HG02571 (cell line): ENCODE measurements around the gene FBL.
"Not testable (repeated sequence)": the region's sequence is repeated elsewhere in the genome, so short reads cannot be mapped to it uniquely, and the experiment has no call there.

Experiments
- ATAC-seq: cut with Tn5 transposase; IDR thresholded peaks from one replicate; pipeline ENCODE4 v1.9.1; 2021; ENCODE audit warnings: mild to moderate bottlenecking, moderate library complexity; ENCODE audit not compliant: unreplicated experiment

Gene FBL

GRCh38 chr19:39825531-39826076, 20.6 kb downstream of the FBL start:
- no peak for ATAC-seq

GRCh38 chr19:39825093-39825463, 21.1 kb downstream of the FBL start:
- no peak for ATAC-seq

- peak; percentile 79 for ATAC-seq
Measured at GRCh38 chr19:39824143-39825092, 21.8 kb downstream of the FBL start.

GRCh38 chr19:39823686-39824085, 22.5 kb downstream of the FBL start:
- ATAC-seq: no peak

GRCh38 chr19:39820696-39821095, 25.5 kb downstream of the FBL start:
- ATAC-seq: no peak

- ATAC-seq: no peak
Measured at GRCh38 chr19:39819786-39820185, 26.4 kb downstream of the FBL start.

GRCh38 chr19:39818626-39819097, 27.5 kb downstream of the FBL start:
- peak; percentile 67 for ATAC-seq

GRCh38 chr19:39817888-39818561, 28.2 kb downstream of the FBL start:
- no peak for ATAC-seq

GRCh38 chr19:39816287-39817048, 29.7 kb downstream of the FBL start:
- no peak for ATAC-seq

GRCh38 chr19:39814595-39814994, 31.6 kb downstream of the FBL start:
- ATAC-seq: no peak

- not testable (repeated sequence) for ATAC-seq
Measured at GRCh38 chr19:39814111-39814510, 32.1 kb downstream of the FBL start.

GRCh38 chr19:39813264-39813993, 32.8 kb downstream of the FBL start:
- no peak for ATAC-seq

- ATAC-seq: no peak
Measured at GRCh38 chr19:39811064-39811463, 35.1 kb downstream of the FBL start.

GRCh38 chr19:39810424-39810823, 35.8 kb downstream of the FBL start:
- ATAC-seq: no peak

- no peak for ATAC-seq
Measured at GRCh38 chr19:39809368-39809767, 36.8 kb downstream of the FBL start.

- not testable (repeated sequence) for ATAC-seq
Measured at GRCh38 chr19:39808688-39809087, 37.5 kb downstream of the FBL start.

GRCh38 chr19:39807846-39808364, 38.3 kb downstream of the FBL start:
- no peak for ATAC-seq

GRCh38 chr19:39805104-39805503, 41.1 kb downstream of the FBL start:
- no peak for ATAC-seq

GRCh38 chr19:39802958-39803357, 43.2 kb downstream of the FBL start:
- no peak for ATAC-seq

- no peak for ATAC-seq
Measured at GRCh38 chr19:39797083-39797482, 49.1 kb downstream of the FBL start.
